CD4-positive, alpha-beta memory T cell (primary cell): Measurements from ENCODE around the gene TSPAN2. TPM values are rescaled to one million over a fixed set of nuclear protein-coding genes. Genes with fewer than 3 reads are reported as not detected.

ENCODE experiments used
- CTCF ChIA-PET: fragments of 350-600 bp; sonication (Branson Sonifier 250); formaldehyde crosslinking; loops from one replicate; lab custom pipeline; 2021; ENCODE audit warnings: inconsistent platforms; ENCODE audit not compliant: partially characterized antibody; lab: Charles Lee
- POLR2A ChIA-PET: fragments of 350-600 bp; sonication (Branson Sonifier 250); formaldehyde crosslinking; loops from one replicate; lab custom pipeline; 2021; ENCODE audit not compliant: partially characterized antibody; lab: Charles Lee
- DNase-seq, 5 donors: peaks; one replicate each; pipeline versions ENCODE4 v3.0.0 to v3.0.0-alpha.2; 2020 to 2022; ENCODE audit warnings: mixed read lengths in 1 of 5
- H3K27ac ChIP-seq: one replicate; pipeline ENCODE4 v1.7.0; 2013; ENCODE audit warnings: low read depth, low read length
- H3K27me3 ChIP-seq: 2 replicates; pipeline ENCODE4 v1.7.0; 2013; ENCODE audit warnings: mild to moderate bottlenecking, low read length, moderate library complexity; ENCODE audit not compliant: insufficient read depth
- H3K36me3 ChIP-seq: 2 replicates; pipeline ENCODE4 v1.7.0; 2013; ENCODE audit warnings: mild to moderate bottlenecking, low read length, moderate library complexity; ENCODE audit not compliant: insufficient read depth
- H3K4me1 ChIP-seq: 2 replicates; pipeline ENCODE4 v1.7.0; 2013; ENCODE audit warnings: mild to moderate bottlenecking, low read length, moderate library complexity; ENCODE audit not compliant: insufficient read depth
- H3K4me3 ChIP-seq, 2 donors: one replicate each; pipeline ENCODE4 v1.7.0; 2013; ENCODE audit warnings: low read length in 2 of 2, mild to moderate bottlenecking in 1 of 2
- H3K9me3 ChIP-seq, 2 donors: one replicate each; pipeline ENCODE4 v1.7.0; 2013; ENCODE audit warnings: low read length in 2 of 2, control low read depth in 1 of 2; ENCODE audit not compliant: control insufficient read depth in 1 of 2
- H3K27ac Mint-ChIP-seq, 7 donors: one replicate each; pipeline ENCODE4 v1.8.0; 2020 to 2021; ENCODE audit warnings: mixed read lengths in 7 of 7, mild to moderate bottlenecking in 6 of 7, inconsistent platforms in 3 of 7, moderate library complexity in 3 of 7
- H3K27me3 Mint-ChIP-seq, 2 donors: one replicate each; pipeline ENCODE4 v1.8.0; 2020 to 2021; ENCODE audit warnings: mixed read lengths in 2 of 2
- H3K36me3 Mint-ChIP-seq, 2 donors: one replicate each; pipeline ENCODE4 v1.8.0; 2020 to 2021; ENCODE audit warnings: mixed read lengths in 2 of 2, inconsistent platforms in 1 of 2, mild to moderate bottlenecking in 1 of 2
- H3K4me1 Mint-ChIP-seq, 4 donors: one replicate each; pipeline ENCODE4 v1.8.0; 2020 to 2021; ENCODE audit warnings: mixed read lengths in 4 of 4, mild to moderate bottlenecking in 1 of 4
- H3K4me3 Mint-ChIP-seq, 8 donors: one replicate each; pipeline ENCODE4 v1.8.0; 2020 to 2021; ENCODE audit warnings: mixed read lengths in 8 of 8, mild to moderate bottlenecking in 7 of 8, moderate library complexity in 6 of 8, inconsistent platforms in 3 of 8
- H3K9me3 Mint-ChIP-seq, 8 donors: one replicate each; pipeline ENCODE4 v1.8.0; 2020 to 2021; ENCODE audit warnings: mixed read lengths in 8 of 8, mild to moderate bottlenecking in 5 of 8, inconsistent platforms in 3 of 8, moderate library complexity in 1 of 8
- intact Hi-C: fragments of 100-400 bp; cut with micrococcal nuclease; formaldehyde crosslinking; loops from one replicate; pipeline ENCODE4 v1.15.1; 2023
- polyA plus RNA-seq, 2 donors: library from polyadenylated mRNA; unstranded; fragments of 300-500 nt; fragmentation: Illumina TruSeq; gene quantifications; one replicate each; pipeline ENCODE4 v1.2.3, GENCODE V29; 2021
- total RNA-seq, 2 experiments: library from RNA; stranded (reverse); gene quantifications; one replicate each; pipeline ENCODE4 v1.2.3, GENCODE V29; 2021

TSPAN2 gene
- total and polyA plus RNA-seq, 4 experiments from 2014 or later, result 1.3 to 21.8 (median 12.1) TPM

DNA sequence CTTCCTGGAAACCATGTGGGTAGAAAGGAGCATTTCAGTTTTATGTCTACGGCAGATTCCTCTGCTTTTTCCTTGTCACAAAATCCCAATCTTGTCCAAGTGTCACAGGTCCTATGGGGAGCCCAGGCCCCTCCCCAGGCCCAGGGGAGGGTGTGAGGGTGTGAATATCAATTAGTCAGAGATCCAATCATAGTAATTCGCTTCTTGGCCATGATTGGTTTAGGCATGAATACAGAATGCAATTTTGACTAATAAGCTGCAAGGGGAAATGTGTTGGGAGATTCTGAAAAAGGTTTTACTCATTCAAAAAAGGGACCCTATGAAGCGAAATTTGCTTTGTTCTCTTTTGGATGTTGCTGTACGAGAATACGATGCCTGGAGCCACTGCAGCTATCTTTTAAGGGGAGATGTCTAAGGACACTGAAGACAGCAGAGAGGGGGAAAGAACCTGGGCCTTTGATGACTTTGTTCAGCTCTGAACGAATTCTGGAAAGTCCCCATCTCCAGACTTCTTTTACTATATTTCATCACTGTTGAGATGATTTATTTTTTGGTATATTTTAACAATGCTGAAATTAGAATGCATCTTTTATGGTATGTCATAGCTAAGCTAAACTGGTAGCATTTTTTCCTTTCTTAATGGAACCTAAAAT is 18.2 kb downstream of the TSPAN2 start:
- peaks cover 0 to 2% (median 0%) of the 10 kb centered on the region in 8 donors for H3K9me3 Mint-ChIP-seq
- H3K4me3 ChIP-seq, result no peak overlapping the region
- peaks cover 39 to 67% (median 49%) of the 10 kb centered on the region in 4 donors for H3K4me1 Mint-ChIP-seq
- no peaks in the 10 kb centered on the region for H3K27me3 ChIP-seq
- ChIA-PET POLR2A (interaction anchor here (1.1 kb wide), 1 partner anchor 29 kb away, joined by 4 read pairs; no protein-coding TSS in a partner anchor), CTCF (interaction anchor here (1.0 to 2.2 kb wide), 3 partner anchors 8 to 27 kb away, joined by 3 to 6 read pairs (median 3); no protein-coding TSS in a partner anchor)
- no peak for DNase-seq
- no peak overlapping the region for H3K4me3 Mint-ChIP-seq
- no peaks in the 10 kb centered on the region for H3K27me3 Mint-ChIP-seq
- H3K36me3 Mint-ChIP-seq, result peaks cover 0 to 3% of the 10 kb centered on the region in 2 donors
- intact Hi-C loops, result no loop called here
- H3K4me1 ChIP-seq, result peaks cover 33% of the 10 kb centered on the region
- no peaks in the 10 kb centered on the region for H3K9me3 ChIP-seq
- H3K27ac ChIP-seq, result no peak overlapping the region
- H3K36me3 ChIP-seq, result no peaks in the 10 kb centered on the region
- peak overlapping the region in 4 of 7 donors; percentile 13 to 63 (median 52) for H3K27ac Mint-ChIP-seq

DNA sequence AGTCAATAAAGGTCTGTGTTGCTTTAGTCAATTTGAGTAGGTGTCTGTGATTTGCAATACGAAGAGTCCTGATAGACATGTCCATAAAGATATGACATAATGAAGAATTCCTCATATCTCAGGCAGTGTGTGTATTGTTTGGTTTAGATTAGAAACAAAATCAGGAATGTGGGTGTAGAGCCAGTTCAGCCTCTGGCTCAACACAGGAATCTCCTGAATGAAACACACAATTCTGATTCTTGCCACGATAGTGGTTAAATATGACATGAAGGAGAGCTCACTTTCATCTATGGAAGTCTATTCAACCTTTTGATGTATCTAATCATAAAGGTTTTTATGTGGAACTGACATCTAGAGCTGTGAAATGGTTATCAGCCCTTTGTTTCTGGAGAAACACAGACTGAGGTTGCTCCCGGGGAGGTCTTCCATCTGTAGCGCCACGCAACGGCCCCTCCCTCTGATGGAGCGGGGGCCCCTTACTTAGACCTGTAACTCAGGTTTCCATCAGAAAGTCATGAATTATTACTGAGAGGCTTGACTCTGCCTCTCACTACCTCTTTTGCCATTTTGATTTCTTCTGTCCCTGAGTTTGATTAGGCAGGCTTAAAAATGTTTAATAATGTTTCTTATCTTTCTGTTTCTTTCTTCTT is 19.5 kb downstream of the TSPAN2 start:
- no peak for DNase-seq
- Histone ChIP-seq H3K36me3 (no peaks in the 10 kb centered on the region), H3K27me3 (no peaks in the 10 kb centered on the region), H3K4me1 (peaks cover 38% of the 10 kb centered on the region), H3K9me3 (no peaks in the 10 kb centered on the region), H3K27ac (no peak overlapping the region), H3K4me3 (no peak overlapping the region)
- peaks cover 0 to 2% (median 0%) of the 10 kb centered on the region in 8 donors for H3K9me3 Mint-ChIP-seq
- no peaks in the 10 kb centered on the region for H3K27me3 Mint-ChIP-seq
- intact Hi-C loops, result no loop called here
- H3K27ac Mint-ChIP-seq, result peak overlapping the region in 6 of 7 donors; percentile 7 to 83 (median 52)
- no peaks in the 10 kb centered on the region for H3K36me3 Mint-ChIP-seq
- CTCF ChIA-PET, result interaction anchor here (2.2 kb wide), 1 partner anchor 28 kb away, joined by 6 read pairs; no protein-coding TSS in a partner anchor
- H3K4me1 Mint-ChIP-seq, result peaks cover 37 to 66% (median 46%) of the 10 kb centered on the region in 4 donors
- no peak overlapping the region for H3K4me3 Mint-ChIP-seq
- POLR2A ChIA-PET, result no interaction called here

DNA sequence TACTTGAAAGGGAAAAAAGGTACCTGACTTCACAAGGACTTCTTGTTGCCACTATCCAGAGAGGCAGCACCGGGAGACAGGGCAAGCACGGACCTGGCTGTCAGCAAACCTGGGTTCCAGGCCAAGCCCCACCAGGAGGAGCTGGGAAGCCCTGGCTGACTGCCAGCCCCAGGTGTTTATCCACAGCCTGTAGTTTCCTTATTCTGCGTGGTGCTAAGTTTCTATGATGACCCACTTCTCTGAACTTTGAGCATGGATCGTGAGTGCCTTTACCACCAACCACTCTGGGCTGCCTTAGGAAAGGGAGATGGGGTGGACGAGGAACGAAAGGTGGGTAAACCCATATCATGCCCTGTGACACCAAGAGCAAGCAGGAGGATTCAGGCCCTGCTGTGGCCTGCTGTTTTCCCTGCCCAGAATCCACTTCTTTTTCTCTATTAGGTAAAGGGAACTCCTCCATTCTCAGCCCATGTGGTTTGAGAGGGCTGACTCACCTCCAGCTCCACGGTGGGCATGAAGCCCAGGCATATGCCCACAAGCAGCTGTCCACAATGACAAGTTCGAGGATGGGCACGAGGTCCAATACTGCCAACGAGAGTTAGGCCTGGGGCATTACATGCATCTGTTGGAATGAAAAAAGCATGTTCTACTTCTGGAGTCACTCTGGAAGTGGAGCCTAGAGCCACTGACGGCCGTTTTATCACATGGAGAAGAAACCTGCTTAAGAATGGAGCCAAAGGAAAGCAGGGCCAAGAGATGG is 20.3 kb downstream of the TSPAN2 start:
- H3K4me3 ChIP-seq, result no peak overlapping the region
- no peak overlapping the region for H3K27ac ChIP-seq
- Mint-ChIP-seq H3K9me3 (peaks cover 0 to 2% (median 0%) of the 10 kb centered on the region in 8 donors), H3K27ac (peak overlapping the region in 6 of 7 donors; percentile 13 to 70 (median 45)), H3K4me1 (peaks cover 42 to 69% (median 50%) of the 10 kb centered on the region in 4 donors), H3K27me3 (no peaks in the 10 kb centered on the region), H3K4me3 (no peak overlapping the region), H3K36me3 (no peaks in the 10 kb centered on the region)
- H3K9me3 ChIP-seq, result no peaks in the 10 kb centered on the region
- no peaks in the 10 kb centered on the region for H3K36me3 ChIP-seq
- POLR2A ChIA-PET, result no interaction called here
- CTCF ChIA-PET, result interaction anchor here (3.1 kb wide), 1 partner anchor 17 kb away, joined by 14 read pairs; no protein-coding TSS in a partner anchor
- no peak for DNase-seq
- intact Hi-C loops, result no loop called here
- H3K4me1 ChIP-seq, result peaks cover 45% of the 10 kb centered on the region
- no peaks in the 10 kb centered on the region for H3K27me3 ChIP-seq

DNA sequence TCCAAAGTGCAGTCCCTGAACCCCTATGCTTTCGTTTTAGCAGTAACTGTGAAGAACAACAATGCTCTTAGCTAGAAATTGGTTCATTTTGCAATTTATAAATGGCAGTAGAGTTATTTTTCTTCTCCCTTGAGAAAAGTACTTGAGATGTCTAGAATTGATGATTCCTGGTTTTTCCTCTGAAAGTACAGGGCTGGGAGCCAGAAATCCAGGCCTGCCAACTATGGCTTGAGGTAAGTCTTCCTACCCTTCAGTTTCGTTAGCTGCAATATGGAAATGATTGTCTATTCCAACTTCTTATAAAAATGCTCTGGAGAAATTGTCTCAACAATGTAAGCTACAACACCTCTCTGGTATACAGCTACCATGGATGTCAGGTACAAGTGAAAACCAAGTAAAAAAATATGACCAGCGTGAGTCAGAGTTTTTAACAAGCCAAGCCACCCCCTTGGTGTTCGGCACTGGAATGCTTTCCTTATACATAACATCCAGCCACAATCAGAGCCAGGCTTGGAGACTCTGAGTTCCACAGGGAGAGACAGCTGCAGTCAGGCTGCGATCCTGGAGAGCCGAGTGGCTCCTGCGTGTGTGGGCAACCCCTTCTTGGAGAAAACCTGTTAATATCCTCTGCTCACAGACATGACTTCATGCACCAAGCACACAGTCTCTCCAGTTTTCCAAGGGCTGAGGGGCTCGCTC is 22.0 kb downstream of the TSPAN2 start:
- Histone ChIP-seq H3K27ac (no peak overlapping the region), H3K9me3 (no peaks in the 10 kb centered on the region), H3K36me3 (no peaks in the 10 kb centered on the region), H3K27me3 (no peaks in the 10 kb centered on the region), H3K4me1 (peaks cover 54% of the 10 kb centered on the region), H3K4me3 (no peak overlapping the region)
- ChIA-PET POLR2A (interaction anchor here (2.0 to 6.7 kb wide), 2 partner anchors 21 to 32 kb away, joined by 5 to 66 read pairs; no protein-coding TSS in a partner anchor), CTCF (interaction anchor here (0.7 to 3.1 kb wide), 4 partner anchors 10 to 15 kb away, joined by 3 to 14 read pairs (median 6); no protein-coding TSS in a partner anchor)
- intact Hi-C loops, result no loop called here
- Mint-ChIP-seq H3K4me1 (peaks cover 48 to 69% (median 60%) of the 10 kb centered on the region in 4 donors), H3K27ac (peak overlapping the region in 3 of 7 donors; percentile 8 to 59 (median 57)), H3K27me3 (no peaks in the 10 kb centered on the region), H3K9me3 (peaks cover 0 to 4% (median 0%) of the 10 kb centered on the region in 8 donors), H3K4me3 (no peak overlapping the region), H3K36me3 (peaks cover 0 to 8% of the 10 kb centered on the region in 2 donors)
- DNase-seq, result no peak

DNA sequence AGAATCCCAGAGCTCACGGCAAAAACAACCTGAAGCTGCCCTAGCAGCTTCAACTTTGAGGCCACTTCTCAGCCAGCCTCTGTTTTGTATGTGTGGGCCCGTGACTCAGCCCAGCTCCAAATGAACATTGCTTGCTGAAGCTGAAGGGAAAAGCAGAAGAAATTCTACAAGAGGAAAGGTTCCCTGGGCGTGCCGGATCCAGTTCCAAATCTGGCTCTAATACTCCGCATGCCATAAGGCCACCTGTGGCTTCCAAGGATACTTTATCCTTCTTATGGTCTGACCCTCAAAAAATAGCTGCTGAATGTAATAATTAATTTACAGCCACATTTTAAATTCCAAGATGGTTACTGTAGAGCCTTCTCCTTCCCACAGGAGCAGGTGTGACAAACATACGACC is 24.3 kb downstream of the TSPAN2 start:
- H3K27ac Mint-ChIP-seq, result peak overlapping the region in 6 of 7 donors; percentile 57 to 100 (median 99)
- intact Hi-C loops, result no loop called here

DNA sequence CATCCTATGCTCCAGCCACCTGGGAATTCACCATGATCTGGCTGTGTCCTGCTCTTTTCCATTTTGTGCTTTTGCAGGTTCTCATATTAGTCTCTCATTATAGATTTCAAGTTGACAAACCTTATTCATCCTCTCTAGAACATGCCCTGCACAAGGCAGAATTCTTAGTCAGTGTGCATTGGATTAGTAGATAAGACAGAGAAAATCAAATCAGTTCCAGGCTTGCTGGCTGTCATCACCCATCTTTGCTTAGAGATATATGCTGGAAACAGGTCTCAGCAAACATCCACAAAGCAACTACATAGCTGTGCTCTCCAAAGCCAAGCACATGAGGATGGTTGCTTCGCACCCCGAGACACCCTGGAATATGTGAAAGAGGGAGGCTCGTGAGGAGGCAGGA is 24.8 kb downstream of the TSPAN2 start:
- Histone ChIP-seq H3K4me1 (peaks cover 45% of the 10 kb centered on the region), H3K9me3 (no peaks in the 10 kb centered on the region), H3K27me3 (no peaks in the 10 kb centered on the region), H3K36me3 (no peaks in the 10 kb centered on the region), H3K27ac (no peak overlapping the region), H3K4me3 (no peak overlapping the region)
- no peak for DNase-seq
- no peaks in the 10 kb centered on the region for H3K27me3 Mint-ChIP-seq
- H3K4me3 Mint-ChIP-seq, result peak overlapping the region in 4 of 8 donors; percentile 18 to 91 (median 46)
- ChIA-PET CTCF (interaction anchor here (1.0 to 2.8 kb wide), 8 partner anchors 7 to 49 kb away, joined by 3 to 12 read pairs (median 4); no protein-coding TSS in a partner anchor), POLR2A (interaction anchor here (1.6 to 6.7 kb wide), 2 partner anchors 24 to 34 kb away, joined by 5 to 66 read pairs; partner anchors contain the start of gene TSPAN2)
- H3K36me3 Mint-ChIP-seq, result peaks cover 0 to 8% of the 10 kb centered on the region in 2 donors
- intact Hi-C loops, result no loop called here
- H3K27ac Mint-ChIP-seq, result peak overlapping the region; percentile 98 to 100 (median 100)
- H3K9me3 Mint-ChIP-seq, result peaks cover 0 to 4% (median 0%) of the 10 kb centered on the region in 8 donors
- H3K4me1 Mint-ChIP-seq, result peaks cover 44 to 60% (median 52%) of the 10 kb centered on the region in 4 donors

More for the DNA sequence above, 24.3 kb downstream of the TSPAN2 start:
- H3K27ac ChIP-seq, result no peak overlapping the region
- H3K4me1 ChIP-seq, result peaks cover 51% of the 10 kb centered on the region
- Mint-ChIP-seq H3K27me3 (no peaks in the 10 kb centered on the region), H3K4me3 (no peak overlapping the region), H3K4me1 (peaks cover 49 to 66% (median 56%) of the 10 kb centered on the region in 4 donors), H3K9me3 (peaks cover 0 to 4% (median 0%) of the 10 kb centered on the region in 8 donors), H3K36me3 (peaks cover 0 to 8% of the 10 kb centered on the region in 2 donors)
- no peaks in the 10 kb centered on the region for H3K9me3 ChIP-seq
- H3K27me3 ChIP-seq, result no peaks in the 10 kb centered on the region
- no peak overlapping the region for H3K4me3 ChIP-seq
- DNase-seq, result no peak
- ChIA-PET CTCF (interaction anchor here (0.6 to 2.8 kb wide), 8 partner anchors 8 to 48 kb away, joined by 3 to 12 read pairs (median 4); no protein-coding TSS in a partner anchor), POLR2A (interaction anchor here (1.3 to 6.7 kb wide), 3 partner anchors 24 to 34 kb away, joined by 5 to 66 read pairs (median 6); partner anchors contain the start of gene TSPAN2)
- H3K36me3 ChIP-seq, result no peaks in the 10 kb centered on the region
